Activated CD4-positive, alpha-beta T cell treated with anti-CD3 and anti-CD28 coated beads, Interleukin-2, amount 50 U/mL, for 16 hours (primary cell): ENCODE data around the gene MIPOL1.
"Not testable (repeated sequence)": the region's sequence is repeated elsewhere in the genome, so short reads cannot be mapped to it uniquely, and the experiment has no call there.

ENCODE experiments used
- DNase-seq: peaks from one replicate; pipeline ENCODE4 v3.0.0-alpha.2; 2020

MIPOL1 gene

GRCh38 chr14:37469650-37470049 is 271.9 kb downstream of the MIPOL1 start:
- no peak for DNase-seq

DNA sequence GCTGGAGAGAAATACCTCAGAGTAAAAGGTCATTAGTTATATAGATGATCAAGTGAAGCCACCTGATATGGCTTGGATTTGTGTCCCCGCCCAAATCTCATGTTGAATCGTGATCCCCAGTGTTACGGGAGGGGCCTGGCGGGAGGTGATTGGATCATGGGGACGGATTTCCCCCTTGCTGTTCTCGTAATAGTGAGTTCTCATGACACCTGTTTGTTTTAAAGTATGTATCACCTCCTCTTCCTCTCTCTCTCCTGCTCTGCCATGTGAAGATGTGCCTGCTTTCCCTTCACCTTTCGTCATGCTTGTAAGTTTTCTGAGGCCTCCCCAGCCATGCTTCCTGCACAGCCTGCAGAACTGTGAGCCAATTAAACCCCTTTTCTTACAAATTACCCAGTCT is 272.5 kb downstream of the MIPOL1 start:
- no peak for DNase-seq

GRCh38 chr14:37472906-37473305 is 275.2 kb downstream of the MIPOL1 start:
- DNase-seq: no peak

DNA sequence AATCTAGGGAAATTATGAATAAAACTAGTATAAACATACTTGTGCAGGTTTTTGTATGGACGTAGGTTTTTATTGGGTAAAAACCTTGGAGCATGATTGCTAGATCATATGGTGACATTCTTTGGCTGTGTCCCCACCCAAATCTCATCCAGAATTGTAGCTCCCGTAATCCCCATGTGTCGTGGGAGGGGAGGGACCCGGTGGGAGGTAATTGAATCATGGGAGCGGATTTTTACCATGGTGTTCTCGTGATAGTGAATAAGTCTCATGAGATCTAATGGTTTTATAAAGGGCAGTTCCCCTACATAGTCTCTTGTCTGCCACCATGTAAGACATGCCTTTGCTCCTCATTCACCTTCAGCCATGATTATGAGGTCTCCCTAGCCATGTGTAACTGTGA is 276.5 kb downstream of the MIPOL1 start:
- no peak for DNase-seq

- no peak for DNase-seq
Measured at GRCh38 chr14:37480446-37481290, 282.9 kb downstream of the MIPOL1 start.

DNA sequence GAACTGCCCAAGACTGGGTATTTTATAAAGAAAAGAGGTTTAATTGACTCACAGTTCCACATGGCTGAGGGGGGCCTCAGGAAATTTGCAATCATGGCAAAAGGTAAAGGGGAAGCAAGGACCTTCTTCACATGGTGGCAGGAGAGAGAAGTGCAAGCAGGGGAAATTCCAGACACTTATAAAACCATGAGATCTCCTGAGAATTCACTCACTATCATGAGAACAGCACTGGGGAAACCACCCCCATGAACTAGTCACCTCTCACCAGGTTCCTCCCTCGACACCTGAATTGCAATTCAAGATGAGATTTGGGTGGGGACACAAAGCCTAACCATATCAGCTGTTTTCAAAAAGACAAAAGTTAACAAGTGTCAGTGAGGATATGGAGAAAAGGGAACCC is 284.7 kb downstream of the MIPOL1 start:
- no peak for DNase-seq

GRCh38 chr14:37483672-37484071 is 285.9 kb downstream of the MIPOL1 start:
- DNase-seq: no peak

DNA sequence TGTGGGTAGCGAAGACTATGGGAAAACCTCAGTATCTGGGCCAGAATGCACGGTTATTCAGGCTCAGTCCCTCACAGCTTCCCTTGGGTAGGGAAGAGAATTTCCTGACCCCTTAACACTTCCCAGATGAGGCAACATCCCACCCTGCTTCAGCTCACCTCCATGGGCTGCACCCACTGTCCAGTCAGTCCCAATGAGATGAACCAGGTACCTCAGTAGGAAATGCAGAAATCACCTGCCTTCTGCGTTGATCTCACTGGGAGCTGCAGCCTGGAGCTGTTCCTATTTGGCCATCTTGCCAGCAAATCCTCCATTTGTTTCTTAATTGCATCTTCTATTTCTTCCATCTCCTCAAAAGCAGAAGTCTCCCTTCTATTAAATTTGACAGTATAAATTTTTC is 292.9 kb downstream of the MIPOL1 start:
- DNase-seq: no peak

DNA sequence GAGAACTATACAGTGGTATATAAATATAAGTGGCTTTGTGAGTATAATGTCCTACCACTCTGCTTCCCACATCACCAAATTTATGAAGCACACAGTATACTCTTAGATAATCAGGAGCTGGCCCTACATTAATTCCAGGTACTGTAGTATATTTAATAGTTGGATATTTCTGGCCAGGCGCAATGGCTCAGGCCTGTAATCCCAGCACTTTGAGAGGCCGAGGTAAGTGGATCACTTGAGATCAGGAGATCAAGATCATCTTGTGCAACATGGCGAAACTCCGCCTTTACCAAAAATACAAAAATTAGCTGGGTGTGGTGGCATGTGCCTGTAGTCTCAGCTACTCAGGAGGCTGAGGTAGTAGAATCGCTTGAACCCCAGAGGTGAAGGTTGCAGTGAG is 293.3 kb downstream of the MIPOL1 start:
- DNase-seq: no peak

DNA sequence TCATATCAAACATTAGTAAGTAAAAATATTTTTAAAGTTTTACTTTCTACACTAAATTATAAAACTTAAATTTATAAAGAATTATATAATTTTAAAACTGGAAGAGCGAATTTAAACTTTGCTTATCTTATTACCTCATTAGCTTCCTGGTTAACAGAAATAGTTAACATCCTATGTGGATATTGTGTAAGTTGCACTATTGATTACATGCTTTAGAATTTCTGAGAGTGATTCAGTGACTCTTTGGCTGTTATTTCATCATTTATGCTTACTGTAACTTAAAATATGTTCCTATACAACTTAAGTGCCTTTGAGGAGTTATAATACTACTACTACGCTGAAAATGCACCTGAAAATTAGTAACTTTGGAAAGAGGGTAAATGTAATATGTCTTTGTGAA is 295.9 kb downstream of the MIPOL1 start:
- no peak for DNase-seq

GRCh38 chr14:37497422-37497821 is 299.7 kb downstream of the MIPOL1 start:
- no peak for DNase-seq

GRCh38 chr14:37501877-37502276 is 304.1 kb downstream of the MIPOL1 start:
- DNase-seq: no peak

GRCh38 chr14:37508503-37508902 is 310.8 kb downstream of the MIPOL1 start:
- no peak for DNase-seq

DNA sequence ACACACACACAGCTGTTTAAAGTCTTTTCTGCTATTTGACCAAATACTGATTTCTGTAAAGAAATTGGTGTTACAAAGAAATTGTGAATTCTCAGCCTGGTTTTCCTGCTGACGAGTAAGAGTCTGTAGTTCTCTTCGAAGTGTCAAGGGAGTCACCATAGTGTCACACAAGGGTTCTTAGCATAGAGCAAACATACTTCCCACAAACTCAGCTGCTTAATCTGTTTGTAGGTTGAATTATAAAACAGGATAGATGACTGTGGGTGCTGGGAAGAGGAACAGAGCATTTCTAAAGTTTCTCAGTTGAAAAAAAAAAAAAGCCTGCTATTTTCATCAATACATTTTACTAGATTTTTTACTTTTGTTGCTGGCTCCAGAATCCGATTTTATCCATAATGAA is 314.4 kb downstream of the MIPOL1 start:
- no peak for DNase-seq

- no peak for DNase-seq
Measured at GRCh38 chr14:37515771-37516170, 318.0 kb downstream of the MIPOL1 start.

GRCh38 chr14:37526994-37527393 is 329.3 kb downstream of the MIPOL1 start:
- no peak for DNase-seq

DNA sequence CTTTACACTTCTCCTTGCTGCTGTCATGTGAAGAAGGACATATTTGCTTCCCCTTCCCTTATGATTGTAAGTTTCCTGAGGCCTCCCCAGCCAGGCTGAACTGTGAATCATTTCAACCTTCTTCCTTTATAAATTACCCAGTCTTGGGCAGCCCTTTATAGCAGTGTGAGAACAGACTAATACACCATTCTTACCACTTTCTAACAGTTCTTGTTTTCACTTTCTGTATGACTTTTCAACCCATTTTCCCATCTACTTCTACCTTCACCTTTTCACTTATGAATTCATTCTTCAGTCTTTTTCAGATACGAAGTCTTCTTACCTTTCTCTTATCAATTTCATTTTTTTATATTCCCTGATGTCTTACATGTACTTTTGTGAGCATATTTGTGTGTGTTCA is 342.3 kb downstream of the MIPOL1 start:
- no peak for DNase-seq

DNA sequence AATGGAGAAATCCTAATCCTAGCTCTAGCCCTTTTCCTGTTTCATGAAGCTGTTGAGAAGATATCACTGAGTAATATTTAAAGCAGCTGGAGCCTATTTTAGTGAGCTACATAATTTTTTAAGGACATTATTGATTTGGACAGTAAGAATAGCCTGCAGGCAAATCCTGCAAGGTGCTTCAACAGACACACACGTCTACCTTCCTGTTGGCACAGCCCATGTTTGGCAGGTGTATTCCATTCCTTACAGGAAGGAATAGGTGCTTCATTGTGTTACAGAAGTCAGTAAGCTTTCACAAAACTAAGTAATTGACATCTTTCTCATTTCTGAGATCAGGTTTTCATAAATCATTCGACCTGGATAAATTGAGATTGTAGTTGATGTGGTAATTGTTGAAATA is 346.7 kb downstream of the MIPOL1 start:
- DNase-seq: no peak

DNA sequence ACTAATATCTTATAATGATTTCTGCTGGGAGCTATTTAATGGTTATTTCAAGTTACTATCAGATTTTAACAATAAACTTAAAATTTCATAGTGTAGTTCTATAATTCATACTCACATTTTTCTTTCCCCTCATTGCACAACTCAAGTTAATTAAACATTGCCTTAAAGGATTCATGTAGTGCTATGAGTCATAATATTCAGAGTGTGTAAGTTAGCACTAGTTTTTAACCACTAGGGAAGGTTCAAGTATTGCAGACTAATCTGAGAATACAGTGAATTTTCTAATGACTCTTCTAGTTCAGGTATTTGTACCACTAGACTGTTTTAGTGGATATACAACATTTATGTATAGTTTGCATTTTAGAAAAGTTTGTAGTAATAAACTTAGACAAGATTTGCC is 347.4 kb downstream of the MIPOL1 start:
- no peak for DNase-seq

- DNase-seq: no peak
Measured at GRCh38 chr14:37546621-37547447, 349.1 kb downstream of the MIPOL1 start.

GRCh38 chr14:37550511-37550910 is 352.8 kb downstream of the MIPOL1 start:
- DNase-seq: no peak

- DNase-seq: no peak
Measured at GRCh38 chr14:37551119-37551518, 353.4 kb downstream of the MIPOL1 start.

DNA sequence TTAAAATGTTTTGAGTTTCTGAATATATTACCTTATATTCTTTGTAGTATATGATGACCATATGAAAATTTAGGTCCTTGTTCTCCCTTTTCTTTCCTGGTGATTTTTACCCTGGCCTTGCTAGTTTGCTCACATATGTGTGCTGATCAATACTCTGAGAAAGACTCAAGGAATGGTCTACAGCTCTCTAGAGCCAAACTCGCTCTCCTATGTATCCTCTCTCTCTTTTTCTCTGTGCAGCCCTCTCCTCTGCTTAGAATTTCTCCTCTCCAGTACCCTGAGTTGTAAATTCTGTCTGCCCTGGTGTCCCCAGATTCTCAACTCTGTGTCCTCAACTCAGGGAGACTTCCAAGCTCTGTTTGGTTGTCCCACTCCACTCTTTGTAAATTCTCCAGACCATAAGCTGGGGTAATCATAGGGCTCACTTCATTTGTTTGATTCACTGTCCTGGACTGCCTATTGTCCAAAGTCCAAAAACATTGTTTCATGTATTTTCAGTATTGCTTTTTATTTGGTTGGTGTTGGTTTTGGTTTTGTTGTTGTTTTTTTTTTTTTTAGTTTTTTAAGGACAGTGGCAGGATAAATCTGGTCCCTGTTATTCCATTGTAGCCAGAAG is 356.3 kb downstream of the MIPOL1 start:
- DNase-seq: no peak

DNA sequence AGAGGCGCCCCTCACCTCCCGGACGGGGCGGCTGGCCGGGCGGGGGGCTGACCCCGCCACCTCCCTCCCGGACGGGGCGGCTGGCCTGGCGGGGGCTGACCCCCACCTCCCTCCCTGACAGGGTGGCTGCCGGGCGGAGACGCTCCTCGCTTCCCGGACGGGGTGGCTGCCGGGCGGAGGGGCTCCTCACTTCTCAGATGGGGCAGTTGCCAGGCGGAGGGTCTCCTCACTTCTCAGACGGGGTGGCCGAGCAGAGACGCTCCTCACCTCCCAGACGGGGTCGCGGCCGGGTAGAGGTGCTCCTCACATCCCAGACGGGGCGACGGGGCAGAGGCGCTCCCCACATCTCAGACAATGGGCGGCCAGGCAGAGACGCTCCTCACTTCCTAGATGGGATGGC is 357.9 kb downstream of the MIPOL1 start:
- DNase-seq: not testable (repeated sequence)
